SHP77 treated with DMSO at 0.1 percent for 48 hours (cell line): ENCODE results near the gene HIRIP3.

Experiments
- DNase-seq: peaks from one replicate; lab custom pipeline; 2025; lab: John Stamatoyannopoulos, UW

Gene HIRIP3

DNA sequence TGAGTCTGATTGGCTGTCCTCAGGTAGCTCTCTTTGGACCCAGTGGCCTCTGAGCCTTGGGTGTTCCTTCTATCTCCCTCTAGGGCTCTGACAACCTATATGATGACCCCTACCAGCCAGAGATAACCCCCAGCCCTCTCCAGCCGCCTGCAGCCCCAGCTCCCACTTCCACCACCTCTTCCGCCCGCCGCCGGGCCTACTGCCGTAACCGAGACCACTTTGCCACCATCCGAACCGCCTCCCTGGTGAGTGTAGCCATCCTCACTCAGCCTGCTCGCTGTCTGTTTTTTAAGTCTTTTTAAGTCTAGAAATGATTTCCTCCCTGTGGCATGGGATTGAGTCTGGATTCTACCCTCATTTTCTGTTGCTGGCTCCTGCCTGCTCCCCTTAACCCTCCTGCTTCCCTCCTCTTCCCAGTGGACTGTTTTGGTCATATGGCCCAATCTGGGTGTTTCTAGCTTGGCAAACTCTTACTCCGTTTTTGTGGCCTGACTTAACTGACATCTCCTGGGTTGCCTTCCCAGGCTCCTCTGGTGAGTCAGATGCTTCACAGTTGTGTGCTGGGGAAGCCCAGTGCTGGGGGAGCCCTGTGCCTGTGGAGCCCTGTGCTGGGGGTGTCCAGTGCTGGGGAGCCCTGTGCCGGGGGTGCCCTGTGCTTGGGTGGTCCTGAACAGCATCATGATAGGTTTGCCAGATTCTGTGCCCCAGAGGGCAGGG lies 11.8 kb downstream of the HIRIP3 start:
- DNase-seq: no peak

DNA sequence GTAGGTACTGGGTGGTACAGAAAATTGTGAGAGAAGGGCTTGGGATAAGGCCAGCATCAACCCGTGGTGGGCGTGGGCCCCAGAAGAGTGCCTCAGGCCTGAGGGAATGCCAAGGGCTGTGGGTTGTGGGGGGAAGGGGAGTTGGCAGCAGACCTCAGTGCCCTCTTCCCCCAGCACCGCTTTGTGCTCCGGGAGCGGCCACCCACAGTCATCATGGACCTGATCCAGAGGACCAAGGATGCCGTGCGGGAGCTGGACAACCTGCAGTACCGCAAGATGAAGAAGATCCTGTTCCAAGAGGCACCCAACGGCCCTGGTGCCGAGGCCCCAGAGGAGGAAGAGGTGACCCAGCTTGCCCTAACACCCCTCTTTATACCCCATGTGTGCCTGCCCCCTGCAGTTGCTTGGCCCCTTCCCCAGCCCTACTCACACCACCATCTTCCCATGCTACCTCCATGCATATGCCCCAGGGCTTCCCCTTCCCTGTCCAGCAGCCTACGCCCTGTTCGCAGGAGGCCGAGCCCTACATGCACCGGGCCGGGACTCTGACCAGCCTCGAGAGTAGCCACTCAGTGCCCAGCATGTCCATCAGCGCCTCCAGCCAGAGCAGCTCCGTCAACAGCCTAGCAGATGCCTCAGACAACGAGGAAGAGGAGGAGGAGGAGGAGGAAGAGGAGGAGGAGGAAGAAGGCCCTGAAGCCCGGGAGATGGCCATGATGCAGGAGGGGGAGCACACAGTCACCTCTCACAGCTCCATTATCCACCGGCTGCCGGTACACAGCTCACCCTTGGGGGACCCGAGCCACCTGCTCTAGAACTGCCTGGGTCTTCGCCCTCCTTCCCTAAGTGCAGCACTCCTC lies 12.6 kb downstream of the HIRIP3 start:
- no peak for DNase-seq

GRCh38 chr16:29978564-29979270 lies 16.7 kb downstream of the HIRIP3 start:
- DNase-seq: no peak

- DNase-seq: no peak
Measured at GRCh38 chr16:29978081-29978480, 17.3 kb downstream of the HIRIP3 start.

GRCh38 chr16:29977063-29977825 lies 18.2 kb downstream of the HIRIP3 start:
- no peak for DNase-seq

- DNase-seq: no peak
Measured at GRCh38 chr16:29975811-29976511, 19.5 kb downstream of the HIRIP3 start.

- DNase-seq: no peak
Measured at GRCh38 chr16:29975134-29975538, 20.3 kb downstream of the HIRIP3 start.

DNA sequence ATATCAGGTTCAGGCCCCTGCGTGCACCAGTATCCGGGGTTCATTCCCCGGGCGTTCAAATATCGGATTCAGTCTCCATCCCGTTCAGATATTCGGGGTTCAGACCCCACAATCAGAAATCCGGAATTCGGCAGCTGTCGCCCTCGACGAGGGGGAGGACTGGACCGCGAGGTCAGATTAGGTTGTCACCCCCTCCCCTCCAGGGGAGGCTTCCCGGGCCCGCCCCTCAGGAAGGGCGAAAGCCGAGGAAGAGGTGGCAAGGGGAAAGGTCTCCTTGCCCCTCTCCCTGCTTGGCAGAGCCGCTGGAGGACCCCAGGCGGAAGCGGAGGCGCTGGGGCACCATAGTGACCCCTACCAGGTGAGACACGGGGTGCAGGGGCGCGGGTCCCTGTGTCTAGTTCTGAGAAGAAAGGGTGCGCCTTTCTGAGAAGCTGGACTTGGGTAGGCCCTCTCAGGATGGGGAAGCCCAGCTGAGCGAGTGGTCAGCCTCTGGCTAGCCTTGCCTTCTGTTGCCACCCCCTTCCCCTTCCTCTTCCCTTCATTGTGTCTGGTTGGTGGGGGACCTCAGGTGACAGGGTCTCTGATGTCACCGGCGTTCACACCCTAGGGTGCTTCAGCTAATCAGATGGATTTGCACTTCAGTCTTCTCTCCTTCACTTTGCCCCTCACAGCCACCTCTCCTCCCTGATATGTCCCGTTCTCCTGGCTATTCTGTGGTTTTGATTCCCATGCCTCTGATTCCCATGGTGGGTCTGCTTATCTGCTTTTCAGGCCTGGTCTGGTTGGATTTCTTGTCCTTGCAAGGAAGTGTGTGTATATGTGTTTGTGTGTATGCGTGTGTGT lies 20.9 kb downstream of the HIRIP3 start:
- no peak for DNase-seq

- DNase-seq: peak; percentile 98
Measured at GRCh38 chr16:29973384-29974246, 21.8 kb downstream of the HIRIP3 start, which contains the start of gene TAOK2. TAOK2 (plus strand) TSS chr16:29973868; CDS start chr16:29977773, 3,905 bp downstream.

GRCh38 chr16:29972992-29973383 lies 22.4 kb downstream of the HIRIP3 start:
- no peak for DNase-seq

DNA sequence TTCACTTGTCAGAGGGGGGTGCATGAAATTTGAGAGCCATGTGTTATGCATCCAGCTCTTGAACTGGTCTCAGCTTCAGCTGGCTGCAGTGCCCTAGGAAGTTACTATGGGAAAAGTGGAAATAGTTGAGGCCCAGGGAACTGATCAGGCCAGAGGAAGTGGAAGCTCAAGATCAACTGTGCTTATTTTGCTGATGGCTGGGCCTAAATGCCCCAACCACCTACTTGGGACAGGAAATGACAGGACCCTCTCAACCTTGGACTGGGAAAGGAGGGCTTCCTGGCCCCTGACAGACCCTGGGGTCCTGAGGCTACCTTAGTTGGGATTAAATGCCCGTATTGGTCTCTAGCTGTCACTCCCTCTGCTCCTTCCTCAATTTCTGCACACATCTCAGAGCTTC lies 22.9 kb downstream of the HIRIP3 start:
- no peak for DNase-seq

DNA sequence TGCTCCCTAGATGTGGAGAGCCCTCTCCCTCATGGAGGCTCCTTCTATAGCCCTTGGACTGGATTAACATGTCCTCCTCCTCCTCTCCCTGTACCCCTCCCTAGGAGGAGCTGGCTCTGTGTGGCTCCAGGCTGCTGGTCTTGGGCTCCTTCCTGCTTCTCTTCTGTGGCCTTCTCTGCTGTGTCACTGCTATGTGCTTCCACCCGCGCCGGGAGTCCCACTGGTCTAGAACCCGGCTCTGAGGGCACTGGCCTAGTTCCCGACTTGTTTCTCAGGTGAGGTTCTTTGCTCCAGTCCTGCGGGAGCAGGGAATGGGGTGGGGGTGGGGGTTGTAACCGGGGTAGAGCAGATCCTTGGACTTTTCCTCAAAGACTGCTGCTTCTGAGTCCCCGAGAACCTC lies 24.1 kb downstream of the HIRIP3 start:
- no peak for DNase-seq

- no peak for DNase-seq
Measured at GRCh38 chr16:29968205-29968604, 27.2 kb downstream of the HIRIP3 start.

GRCh38 chr16:29963021-29963743 lies 32.2 kb downstream of the HIRIP3 start:
- no peak for DNase-seq

- no peak for DNase-seq
Measured at GRCh38 chr16:29962344-29962994, 32.9 kb downstream of the HIRIP3 start.

DNA sequence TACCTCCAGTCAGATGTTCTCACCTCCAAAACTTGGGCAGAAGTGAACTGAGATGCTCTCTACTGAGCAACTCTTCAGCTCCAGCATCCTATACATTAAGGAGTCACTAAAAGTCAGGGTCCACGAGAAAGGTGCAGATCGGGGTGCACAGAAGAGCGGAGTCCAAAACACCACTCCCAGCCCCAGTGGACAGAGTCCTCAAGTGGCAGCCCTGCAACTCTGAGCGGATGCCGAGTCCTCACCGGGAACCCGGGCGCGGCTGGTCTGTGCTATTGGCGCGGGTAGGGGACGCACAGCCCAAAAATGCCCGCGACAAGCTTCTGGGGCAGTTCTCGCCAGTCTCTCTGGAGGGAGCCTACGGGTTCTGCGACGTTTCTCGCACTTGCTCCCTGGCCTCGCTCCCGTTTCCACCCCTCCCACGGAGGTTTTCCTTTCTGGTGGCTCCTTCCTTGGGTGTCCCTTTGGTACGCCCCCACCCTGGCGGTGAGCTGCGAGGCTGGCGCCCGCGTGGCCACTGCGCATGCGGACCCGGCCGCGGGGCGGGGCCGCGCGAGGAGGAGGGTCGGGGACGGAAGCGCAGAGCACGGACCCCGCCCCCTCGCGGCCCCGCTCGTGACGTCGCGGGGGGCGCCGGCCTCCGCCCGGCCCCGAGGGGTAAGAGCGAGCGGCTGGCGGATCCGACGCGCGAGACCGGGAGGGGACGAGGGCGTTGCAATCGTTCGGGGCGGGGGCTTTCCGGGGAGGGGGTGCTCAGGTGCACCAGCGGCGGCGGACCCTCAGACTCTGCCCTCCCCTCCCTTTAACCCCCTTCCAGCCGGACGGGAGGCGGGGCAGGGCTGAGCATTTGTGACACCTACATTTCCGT lies 33.7 kb downstream of the HIRIP3 start, which contains the start of gene TMEM219:
TMEM219 (plus strand) TSS at position 601 of the 865 bp plus-strand sequence. CDS start 1,065 bp downstream, outside the sequence.
- DNase-seq: peak; percentile 88

- no peak for DNase-seq
Measured at GRCh38 chr16:29961127-29961478, 34.3 kb downstream of the HIRIP3 start.
